Activated CD8-positive, alpha-beta memory T cell treated with anti-CD3 and anti-CD28 coated beads for 48 hours (primary cell): ENCODE results near the gene CTNNBIP1.

Experiments
- DNase-seq, 3 experiments: peaks; one replicate each; pipeline ENCODE4 v3.0.0-alpha.2; 2020; ENCODE audit warnings: low read depth in 2 of 3, low spot score in 2 of 3

The CTNNBIP1 gene

DNA sequence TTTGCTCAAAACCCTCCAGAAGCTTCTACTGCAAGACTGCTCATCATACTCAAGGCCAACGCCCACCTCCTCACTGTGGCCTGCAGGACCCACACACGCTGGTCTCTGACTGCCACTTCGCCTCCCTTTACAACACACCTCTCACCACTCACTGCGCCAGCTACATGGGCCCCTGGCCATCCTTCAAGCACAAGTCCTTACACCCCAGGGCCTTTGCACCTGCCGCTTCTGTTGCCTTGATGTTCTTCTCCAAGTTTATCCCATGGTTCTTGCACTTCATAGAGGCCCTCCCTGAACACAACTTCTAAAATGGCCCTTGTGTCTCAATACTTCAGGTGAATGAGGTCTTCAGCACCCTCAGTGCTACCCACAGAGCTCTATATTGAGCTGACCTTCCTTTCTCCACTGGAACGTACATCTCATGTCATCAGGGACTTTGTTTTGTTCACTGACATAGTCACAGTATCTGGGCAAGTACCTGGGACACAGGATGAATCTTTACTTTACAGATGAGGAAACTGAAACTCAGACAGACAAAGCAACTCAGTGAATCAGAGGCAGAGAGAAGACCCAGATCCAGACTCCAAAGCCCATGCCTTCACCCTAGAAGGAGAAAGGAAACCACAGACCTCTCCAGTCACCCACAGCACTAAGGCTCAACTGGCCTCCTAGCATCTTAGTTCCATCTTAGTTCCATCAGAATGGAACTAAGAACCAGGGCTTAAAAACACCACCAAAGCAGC, 51.6 kb downstream of the CTNNBIP1 start:
- DNase-seq: no peak

DNA sequence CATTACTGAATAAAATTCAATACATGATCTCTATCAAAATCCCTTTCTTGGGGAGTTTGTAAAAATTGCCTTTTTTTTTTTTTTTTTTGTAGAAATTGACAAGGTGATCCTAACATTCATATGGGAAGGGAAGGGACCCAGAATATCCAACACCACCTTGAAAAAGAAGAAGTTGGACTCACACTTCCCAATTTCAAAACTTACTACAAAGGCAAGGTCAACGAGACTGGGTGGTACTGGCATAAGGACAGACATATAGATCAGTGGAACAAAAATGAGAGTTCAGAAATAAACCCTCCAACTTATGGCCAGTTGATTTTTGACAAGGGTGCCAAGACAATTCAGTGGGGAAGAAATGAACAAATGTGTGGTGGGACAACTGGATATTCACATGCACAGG, 54.9 kb downstream of the CTNNBIP1 start:
- DNase-seq: no peak

DNA sequence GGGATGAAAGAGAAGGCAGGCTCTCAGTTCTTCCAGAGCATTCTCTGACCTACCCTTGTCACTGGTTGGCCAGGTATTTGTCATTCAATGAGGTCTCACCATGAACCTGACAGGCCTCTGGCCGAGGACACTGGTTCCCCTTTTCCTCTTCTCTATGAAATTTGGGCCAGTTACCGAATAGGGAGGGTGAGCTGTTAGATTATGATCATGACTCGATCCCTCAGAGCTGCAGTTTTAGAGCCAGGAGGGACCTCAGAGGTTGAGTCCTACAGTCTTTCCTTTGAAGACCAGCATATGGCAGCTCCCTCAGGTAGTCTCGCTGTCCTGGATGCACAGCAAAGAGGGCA, 56.8 kb downstream of the CTNNBIP1 start:
- no peak for DNase-seq

DNA sequence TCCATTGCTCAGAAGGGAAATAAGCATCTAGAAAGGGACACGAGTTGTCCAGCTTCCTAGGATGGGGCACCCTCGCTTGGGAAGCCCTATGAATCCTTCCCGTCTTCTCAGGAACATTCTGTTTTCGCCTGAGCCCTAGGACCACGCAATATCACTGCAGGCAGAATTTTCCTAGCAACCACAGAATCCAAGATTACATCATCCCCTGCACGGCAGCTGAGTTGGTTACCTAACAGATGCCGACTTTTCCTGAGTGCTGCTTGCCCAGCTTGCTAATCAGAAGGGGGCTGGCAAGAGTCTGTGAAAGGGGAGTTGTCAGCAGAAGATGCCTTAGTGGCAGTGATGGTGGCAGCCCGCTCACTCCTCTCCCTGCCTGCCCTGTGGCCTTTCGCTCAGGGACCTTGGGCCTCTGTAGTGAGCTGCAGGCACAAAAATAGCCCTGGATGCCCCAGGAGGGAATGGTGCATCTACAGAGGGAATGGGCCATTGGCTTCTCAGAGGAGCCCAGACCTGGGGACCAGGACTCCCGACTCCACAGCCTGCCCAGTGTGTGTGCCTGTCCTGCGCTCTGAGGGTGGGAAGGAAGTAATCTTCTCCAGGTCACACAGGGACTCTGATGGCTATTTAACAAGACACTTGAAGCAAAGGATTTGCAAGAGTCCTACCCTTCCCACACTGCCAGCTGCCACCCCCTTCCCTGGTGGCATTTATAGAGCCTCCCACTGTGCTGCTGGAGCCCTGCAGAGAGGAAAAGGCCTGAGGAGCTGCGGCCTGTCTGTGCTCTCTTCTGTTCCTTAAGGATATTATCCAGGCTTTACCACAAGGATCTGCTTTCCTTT, 57.4 kb downstream of the CTNNBIP1 start:
- DNase-seq: no peak

DNA sequence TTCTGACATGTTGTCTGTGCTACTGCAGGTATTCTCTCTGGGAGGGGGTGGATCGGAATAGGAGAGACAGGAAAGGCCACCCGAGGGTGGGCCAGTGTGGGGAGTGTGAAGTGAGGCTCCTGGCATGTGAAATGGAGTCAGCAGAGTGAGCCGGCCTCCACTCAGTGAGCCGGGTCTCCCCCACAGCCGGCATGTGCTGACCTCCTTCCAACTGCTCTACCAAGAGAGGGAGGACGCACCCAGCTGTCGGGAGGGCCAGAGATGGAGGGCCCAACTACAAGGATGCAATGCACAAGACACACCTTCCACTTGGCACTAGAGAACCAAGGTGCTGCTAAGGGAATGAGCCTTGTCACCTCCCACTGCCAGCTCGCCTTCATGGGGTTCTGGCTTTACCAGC, 58.1 kb downstream of the CTNNBIP1 start:
- DNase-seq: no peak

DNA sequence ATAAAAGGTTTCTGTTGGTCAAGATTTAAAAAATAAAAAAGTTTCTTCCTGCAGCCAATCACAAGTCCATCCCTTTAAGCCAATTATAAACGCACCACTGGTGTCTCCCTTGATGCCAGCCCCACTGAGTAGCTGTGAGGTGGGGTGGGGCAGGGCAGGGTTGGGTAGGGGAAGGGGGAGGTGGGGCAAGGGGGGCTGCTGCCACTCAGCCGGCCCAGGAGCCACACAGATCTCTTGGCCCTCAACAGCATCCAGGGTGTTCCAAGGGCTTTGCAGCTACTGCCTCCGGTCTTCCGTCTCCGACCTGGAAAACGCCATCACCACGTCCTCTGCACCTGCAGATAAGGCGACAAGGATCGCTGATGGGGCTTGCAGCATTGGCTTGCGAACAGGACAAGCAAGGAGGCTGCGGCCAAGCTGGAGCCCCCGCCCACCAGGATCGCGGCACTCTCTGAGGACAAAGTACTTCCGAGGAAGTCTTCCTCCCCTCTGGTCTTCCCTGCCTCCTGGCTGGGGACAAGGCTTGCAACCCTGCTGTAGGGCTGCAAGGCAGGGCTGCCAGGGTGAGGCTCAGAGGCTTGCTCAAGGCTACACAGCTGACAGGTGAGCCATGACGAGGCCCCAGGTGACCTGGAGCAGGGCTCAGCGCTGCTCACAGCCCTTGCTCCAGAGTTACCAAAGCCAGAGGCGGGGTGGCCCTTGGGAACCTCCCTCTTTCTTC, 59.5 kb downstream of the CTNNBIP1 start:
- DNase-seq: no peak

DNA sequence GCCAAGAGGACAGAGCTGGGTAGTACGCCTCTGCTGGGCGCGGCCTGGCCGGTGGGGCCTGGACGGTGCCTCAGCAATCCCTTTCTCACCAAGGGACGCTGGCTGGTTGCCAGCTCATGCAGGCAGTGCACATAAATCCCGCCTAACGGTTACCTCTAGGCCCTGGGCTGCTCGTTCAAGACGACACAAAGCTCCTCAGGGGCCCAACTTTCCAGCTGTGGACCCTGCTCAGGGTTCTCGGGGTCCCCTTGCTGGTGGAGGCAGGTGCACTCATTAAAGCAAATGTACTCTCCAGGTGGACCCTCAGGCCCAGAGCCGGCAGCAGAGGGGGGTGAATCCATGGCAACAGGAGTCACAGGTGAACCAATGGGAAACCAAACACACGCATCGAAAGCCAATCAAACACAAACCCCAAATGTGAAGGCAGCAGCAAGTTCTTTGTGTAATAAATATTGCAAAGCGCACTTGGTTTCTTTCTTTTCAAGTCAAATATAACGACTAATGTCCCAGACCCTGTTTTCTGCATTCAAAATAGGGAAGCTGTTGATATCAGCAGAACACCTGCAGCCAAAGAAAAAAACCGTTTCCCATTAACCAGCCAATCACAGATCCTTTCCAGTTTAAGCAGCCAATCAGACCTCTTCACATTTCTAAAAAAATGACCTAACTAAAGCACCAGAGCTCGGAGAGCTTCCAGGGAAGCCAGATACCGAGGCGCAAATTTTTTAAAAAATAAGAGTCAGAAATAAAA, 60.2 kb downstream of the CTNNBIP1 start:
- DNase-seq: no peak

DNA sequence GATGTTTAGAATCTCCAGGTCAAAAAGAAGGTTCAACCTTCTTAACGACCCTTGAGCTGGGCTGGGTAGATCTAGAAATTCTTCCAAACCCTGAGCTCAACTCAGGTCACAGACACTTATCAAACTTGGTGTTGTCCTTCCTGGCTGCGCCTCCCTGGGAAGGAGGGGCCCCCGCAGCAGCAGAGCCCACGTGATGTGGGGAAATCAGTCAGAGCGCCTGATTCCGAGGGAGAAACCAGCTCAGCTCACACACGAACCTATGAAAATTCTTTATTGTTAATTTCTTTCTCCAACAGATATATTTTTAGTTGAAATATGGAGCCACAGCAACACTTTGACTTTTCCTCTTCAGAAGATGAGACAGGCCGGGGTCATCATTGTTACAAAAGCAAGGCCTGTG, 62.0 kb downstream of the CTNNBIP1 start:
- no peak for DNase-seq

DNA sequence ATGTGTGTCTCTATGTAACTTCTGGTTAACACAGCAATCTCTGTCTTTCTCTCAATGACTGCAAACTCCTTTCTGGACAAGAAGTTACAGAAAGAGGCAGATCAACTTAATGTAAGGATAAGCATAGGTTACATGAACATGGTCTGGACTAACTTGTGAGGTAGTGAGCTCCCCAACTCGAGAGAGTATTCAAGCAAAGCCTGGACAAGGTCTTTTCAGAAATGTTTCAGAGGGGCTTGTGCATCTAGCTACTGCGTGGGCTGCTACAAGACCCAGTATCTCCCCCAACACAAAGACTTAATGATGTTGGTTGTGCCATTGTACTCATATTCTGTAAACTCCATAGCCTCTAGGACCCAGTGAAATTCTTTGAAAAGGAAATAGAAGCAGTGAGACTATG, 62.8 kb downstream of the CTNNBIP1 start:
- DNase-seq: no peak

DNA sequence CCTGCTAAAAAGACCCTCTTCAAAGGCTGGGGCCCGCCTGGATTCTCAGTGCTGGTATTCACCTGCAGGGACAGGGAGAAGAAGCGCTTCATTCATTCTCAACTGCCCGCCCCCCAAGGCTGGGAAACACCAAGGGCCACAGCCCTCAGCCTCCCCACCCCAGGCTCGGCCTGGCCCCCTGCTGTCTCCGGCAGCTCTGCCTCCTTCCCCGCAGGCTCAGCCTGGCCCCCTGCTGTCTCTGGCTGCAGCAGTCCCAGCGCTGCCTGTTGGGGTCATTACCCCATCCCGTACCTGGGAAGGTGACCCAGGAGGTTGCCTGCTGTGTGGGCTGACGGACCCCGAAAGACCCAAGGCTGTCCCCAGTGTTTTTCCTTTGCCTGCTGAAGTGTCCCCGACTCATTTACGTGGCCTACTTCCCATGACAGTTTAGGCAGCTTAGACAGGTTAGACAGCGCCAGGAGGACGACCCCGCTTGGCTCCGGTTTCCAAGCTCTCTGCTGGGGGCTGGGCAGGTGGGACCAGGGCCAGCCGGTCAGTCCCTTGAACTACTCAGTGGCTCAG, 63.4 kb downstream of the CTNNBIP1 start:
- no peak for DNase-seq

DNA sequence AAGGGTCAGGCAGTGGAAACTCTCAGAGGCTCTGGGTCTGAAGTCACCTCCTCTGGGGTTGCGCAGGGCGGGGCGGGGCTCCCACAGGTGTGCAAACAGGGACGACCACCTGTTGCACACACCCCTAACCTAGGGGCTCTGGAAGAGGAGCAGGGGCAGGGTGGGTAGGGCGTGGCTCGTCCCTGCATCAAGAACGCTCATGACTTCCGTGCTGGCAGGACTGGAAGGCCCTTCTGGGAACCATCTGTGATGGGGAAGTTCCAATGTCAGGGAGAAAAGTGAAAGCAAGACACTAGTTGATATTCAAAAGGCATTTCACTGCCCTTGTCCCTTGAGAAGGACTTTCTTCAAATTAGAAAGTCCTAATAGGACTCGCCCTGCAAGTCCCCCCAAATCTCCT, 64.2 kb downstream of the CTNNBIP1 start:
- no peak for DNase-seq

DNA sequence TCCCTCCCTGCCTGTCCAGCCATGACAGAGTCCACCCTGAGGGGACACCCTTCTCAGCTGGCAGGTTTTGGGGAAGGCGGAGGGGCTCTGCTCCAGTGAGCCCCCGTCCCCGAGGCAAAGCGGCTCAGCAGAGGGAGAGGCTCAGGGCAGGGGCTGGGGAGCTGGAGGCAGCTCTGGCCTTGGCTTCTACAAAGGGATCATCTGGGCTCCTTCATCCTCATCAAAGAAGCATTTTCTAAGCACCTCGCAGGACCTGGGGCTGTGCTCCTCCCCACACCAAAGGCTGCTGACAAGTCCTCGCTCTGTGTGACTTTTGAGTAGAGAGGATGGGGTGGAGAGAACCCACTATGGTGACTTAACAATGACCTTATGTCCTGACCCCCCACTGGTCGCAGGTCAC, 65.3 kb downstream of the CTNNBIP1 start:
- DNase-seq: no peak

DNA sequence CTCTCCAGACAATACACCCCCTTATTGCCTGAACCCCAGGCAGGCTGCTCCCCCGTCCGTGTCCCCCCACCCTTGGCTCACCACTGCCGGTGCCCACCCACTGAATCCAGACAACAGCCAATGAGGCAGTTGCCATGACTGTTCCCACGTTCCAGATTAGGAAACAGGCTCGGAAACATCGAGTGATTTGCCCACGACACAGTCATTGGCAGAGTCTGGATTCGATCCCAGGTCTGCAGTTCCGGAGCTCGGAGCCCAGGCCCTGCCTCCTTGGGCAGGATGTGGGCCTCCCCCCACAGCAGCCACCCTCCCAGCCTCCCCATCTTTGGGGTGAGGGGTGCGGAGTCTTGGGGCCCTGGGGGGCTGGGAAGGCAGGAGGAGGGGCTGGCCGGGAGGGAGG, 66.0 kb downstream of the CTNNBIP1 start:
- no peak for DNase-seq

DNA sequence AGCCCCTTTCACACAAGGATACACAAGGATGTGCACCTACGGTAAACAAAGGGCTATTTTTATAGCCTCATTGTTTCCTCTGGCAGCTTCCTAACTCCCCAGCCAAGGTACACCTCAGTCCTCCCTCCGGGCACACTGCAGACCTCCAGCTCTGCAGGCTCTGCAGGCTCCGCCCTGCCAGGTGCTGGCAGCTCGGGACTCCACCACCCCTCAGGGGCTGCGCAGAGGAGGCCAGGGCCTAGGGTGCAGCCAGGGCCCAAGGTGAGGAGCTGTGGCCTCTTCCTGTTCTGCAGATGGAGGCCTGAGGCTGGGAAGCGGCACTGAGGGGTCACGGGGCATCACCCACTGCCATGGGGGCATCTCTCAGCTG, 66.5 kb downstream of the CTNNBIP1 start:
- DNase-seq: no peak

DNA sequence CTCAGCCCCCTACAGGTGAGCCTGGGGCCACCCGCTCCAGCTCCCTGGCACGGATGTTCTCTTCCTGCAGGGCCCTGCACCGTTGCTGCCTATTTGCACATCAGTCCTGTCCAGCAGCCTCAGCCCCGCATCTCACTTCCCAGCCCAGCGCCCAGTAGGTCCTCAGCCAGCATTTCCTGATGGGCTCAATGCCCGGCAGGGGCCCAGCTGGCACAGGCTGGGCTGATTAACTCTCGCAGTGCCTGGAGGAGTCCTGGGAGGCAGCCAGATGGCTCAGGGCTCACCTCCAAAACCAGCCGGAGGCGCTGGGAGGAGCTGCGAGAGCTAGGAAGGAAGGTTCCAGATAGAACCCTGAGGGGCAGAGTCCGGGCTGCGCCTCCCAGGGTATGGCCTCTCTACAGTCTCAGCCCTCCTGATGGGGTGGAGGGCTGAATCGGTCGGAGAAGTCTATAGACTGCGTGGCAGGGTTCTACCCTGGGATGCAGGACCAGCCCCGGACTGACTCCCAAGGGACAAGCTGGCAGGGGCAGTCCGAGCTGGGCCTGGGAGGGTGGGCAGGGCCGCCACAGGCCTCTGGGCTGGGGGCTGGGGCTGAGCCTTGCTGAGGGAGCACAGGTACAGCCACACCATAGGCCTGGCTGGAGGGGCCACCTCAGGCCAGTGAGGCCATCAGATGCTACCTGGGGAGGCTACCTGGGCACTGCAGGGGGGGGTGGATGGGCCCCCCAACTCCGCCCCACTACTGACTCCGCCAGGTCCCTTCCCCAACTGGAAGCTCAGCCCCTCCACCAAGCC, 67.1 kb downstream of the CTNNBIP1 start:
- DNase-seq: no peak

DNA sequence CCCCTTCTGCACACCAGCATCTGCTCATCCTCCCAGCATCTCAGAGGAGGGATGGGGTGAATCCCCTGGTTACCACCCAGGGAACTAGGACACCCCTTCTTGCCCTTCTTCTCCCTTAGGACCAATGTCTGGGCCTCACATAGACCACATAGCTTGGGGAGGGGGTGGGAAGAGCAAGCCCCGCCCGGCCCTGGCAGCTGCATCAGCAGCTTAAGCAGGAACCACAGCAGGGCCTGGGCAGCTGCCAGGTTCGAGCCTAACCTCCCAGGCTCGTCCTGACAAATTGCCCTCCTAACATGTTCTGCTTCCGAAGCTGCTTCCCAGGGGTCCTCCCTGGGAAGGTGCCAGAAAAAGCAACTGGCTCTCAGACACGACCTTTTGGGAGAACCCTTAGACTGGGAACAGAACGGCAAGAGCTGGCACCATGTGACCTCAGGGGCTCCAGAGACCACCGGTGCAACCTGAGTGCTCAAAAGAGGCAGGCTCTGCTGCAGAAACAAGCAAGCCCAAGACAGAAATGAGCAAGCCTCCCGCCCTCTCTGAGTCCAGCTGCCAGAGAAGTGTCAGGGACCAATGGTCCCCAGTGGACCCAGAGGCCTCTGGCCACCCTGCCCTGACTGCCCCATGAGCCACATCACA, 67.9 kb downstream of the CTNNBIP1 start:
- no peak for DNase-seq

DNA sequence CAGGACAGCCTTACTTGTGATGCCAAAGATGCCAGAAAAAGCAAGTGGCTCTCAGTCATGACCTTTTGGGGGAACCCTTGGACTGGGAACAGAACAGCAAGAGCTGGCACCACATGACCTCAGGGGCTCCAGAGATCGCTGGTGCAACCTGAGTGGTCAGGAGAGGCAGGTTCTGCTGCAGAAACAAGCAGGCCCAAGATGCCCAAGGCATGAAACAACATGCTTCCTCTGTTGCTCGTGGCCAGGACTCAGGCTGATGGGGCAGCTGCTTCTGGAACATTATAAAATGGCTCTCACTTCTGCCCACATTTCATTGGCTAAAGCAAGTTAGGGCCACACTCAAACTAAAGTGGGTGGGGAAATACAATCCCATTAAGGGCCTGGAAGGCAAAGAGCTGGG, 68.6 kb downstream of the CTNNBIP1 start:
- DNase-seq: no peak

DNA sequence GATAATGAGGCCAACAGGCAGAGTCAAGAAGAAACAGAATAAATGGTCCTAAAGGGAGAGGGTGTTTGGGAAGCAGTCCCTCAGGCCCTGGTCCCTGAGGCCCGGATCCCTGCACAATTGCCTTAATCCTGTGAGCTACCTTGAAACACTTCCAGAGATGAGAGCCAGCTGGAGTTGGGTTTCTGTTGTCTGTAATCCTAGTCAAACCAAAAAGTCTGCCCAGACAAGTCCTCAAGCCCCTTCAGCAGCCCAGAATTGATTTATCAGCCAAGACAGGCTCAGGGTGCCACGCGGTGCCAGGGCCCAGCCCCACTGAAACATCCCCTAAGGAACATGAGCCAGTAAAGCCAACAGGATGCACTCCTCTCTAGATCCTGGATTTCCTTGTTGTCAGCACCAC, 69.9 kb downstream of the CTNNBIP1 start:
- no peak for DNase-seq

DNA sequence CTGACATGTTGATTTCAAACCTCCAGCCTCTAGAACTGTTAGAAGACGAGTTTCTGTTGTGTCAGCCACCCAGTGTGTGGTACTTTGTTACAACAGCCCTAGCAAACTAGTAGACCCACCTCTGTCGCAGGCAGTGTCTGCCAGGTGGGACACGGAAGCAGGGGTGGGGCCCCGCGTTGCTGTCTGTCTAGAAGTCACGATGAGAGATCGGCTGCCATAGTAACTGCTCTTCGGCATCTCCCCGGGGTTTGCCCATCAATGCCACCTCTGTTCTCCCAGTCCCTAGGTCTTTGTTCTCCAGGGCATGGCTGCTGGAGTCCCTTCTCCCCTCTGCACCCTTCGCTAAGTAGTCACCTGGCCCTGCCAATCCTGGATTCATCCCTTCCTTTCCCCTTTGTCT, 71.1 kb downstream of the CTNNBIP1 start:
- DNase-seq: no peak

DNA sequence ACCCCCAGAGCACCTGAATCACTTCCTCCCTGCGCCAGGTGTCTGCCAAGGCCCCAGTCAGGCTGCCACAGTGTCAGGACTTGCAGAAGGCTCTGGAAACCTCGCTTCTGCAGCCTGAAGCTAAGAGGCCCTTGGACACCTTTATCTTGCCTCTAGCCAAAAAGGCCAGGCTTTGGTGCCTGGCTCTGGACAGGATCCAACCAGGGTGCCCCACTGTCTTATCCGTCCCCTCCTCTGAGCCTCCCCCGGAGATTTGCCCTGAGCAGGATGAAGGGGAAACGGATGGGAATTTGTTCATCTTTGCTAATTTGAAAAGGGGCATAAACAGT, 73.5 kb downstream of the CTNNBIP1 start:
- DNase-seq: no peak
